ENCODE data around the gene RUBCN. TPM values are rescaled to one million over a fixed set of nuclear protein-coding genes. Genes with fewer than 3 reads are reported as not detected.
"Not testable (repeated sequence)": the region's sequence is repeated elsewhere in the genome, so short reads cannot be mapped to it uniquely, and the experiment has no call there.

Gene RUBCN
- total and polyA plus RNA-seq, 4 donors, result 25.6 to 58.2 (median 37.6) TPM

- not testable (repeated sequence) for H3K27me3 ChIP-seq (ENCODE audit: control insufficient read depth, insufficient read depth, low read length); H3K27ac ChIP-seq (ENCODE audit: low read depth, low read length); H3K4me1 ChIP-seq (ENCODE audit: control insufficient read depth, insufficient read depth, low read length); DNase-seq (ENCODE audit: low read depth in 4 of 6, low spot score in 6 of 6); H3K9me3 ChIP-seq (ENCODE audit: control insufficient read depth, insufficient read depth, low read length); H3K36me3 ChIP-seq (ENCODE audit: control insufficient read depth, insufficient read depth, low read length); H3K4me3 ChIP-seq (ENCODE audit: low read depth, low read length)
- no CpG with 5 or more reads among the region's 11 CpGs for WGBS (ENCODE audit: insufficient coverage)
Observed at GRCh38 chr3:197631989-197632388, 104.7 kb downstream of the RUBCN start.

- H3K4me1 ChIP-seq (ENCODE audit: control insufficient read depth, insufficient read depth, low read length); H3K4me3 ChIP-seq (ENCODE audit: low read depth, low read length); H3K27ac ChIP-seq (ENCODE audit: low read depth, low read length); DNase-seq (ENCODE audit: low read depth in 4 of 6, low spot score in 6 of 6); H3K9me3 ChIP-seq (ENCODE audit: control insufficient read depth, insufficient read depth, low read length); H3K27me3 ChIP-seq (ENCODE audit: control insufficient read depth, insufficient read depth, low read length); H3K36me3 ChIP-seq (ENCODE audit: control insufficient read depth, insufficient read depth, low read length): not testable (repeated sequence)
- WGBS (ENCODE audit: insufficient coverage), result 94% methylated on average over 10 of the region's 12 CpGs
Observed at GRCh38 chr3:197630766-197631165, 105.9 kb downstream of the RUBCN start.

GRCh38 chr3:197629286-197629685 is 107.4 kb downstream of the RUBCN start:
- not testable (repeated sequence) for H3K4me3 ChIP-seq (ENCODE audit: low read depth, low read length); DNase-seq (ENCODE audit: low read depth in 4 of 6, low spot score in 6 of 6); H3K9me3 ChIP-seq (ENCODE audit: control insufficient read depth, insufficient read depth, low read length); H3K36me3 ChIP-seq (ENCODE audit: control insufficient read depth, insufficient read depth, low read length); H3K27me3 ChIP-seq (ENCODE audit: control insufficient read depth, insufficient read depth, low read length); H3K27ac ChIP-seq (ENCODE audit: low read depth, low read length); H3K4me1 ChIP-seq (ENCODE audit: control insufficient read depth, insufficient read depth, low read length)
- WGBS (ENCODE audit: insufficient coverage), result 88% methylated on average over 4 of the region's 14 CpGs

GRCh38 chr3:197627772-197628523 is 108.8 kb downstream of the RUBCN start:
- not testable (repeated sequence) for H3K36me3 ChIP-seq (ENCODE audit: control insufficient read depth, insufficient read depth, low read length); H3K27me3 ChIP-seq (ENCODE audit: control insufficient read depth, insufficient read depth, low read length); H3K4me1 ChIP-seq (ENCODE audit: control insufficient read depth, insufficient read depth, low read length); H3K9me3 ChIP-seq (ENCODE audit: control insufficient read depth, insufficient read depth, low read length)
- peak; percentile 58 to 94 (median 76) for DNase-seq (ENCODE audit: low read depth in 4 of 6, low spot score in 6 of 6)
- peak overlapping the region; percentile 40 for H3K27ac ChIP-seq (ENCODE audit: low read depth, low read length)
- H3K4me3 ChIP-seq (ENCODE audit: low read depth, low read length), result peak overlapping the region; percentile 69
- WGBS (ENCODE audit: insufficient coverage), result 3% methylated on average over 57 of the region's 73 CpGs

GRCh38 chr3:197627158-197627771 is 109.4 kb downstream of the RUBCN start:
- not testable (repeated sequence) for H3K27me3 ChIP-seq (ENCODE audit: control insufficient read depth, insufficient read depth, low read length); H3K4me1 ChIP-seq (ENCODE audit: control insufficient read depth, insufficient read depth, low read length); H3K9me3 ChIP-seq (ENCODE audit: control insufficient read depth, insufficient read depth, low read length); DNase-seq (ENCODE audit: low read depth in 4 of 6, low spot score in 6 of 6); H3K36me3 ChIP-seq (ENCODE audit: control insufficient read depth, insufficient read depth, low read length); H3K27ac ChIP-seq (ENCODE audit: low read depth, low read length)
- 0% methylated on average over 15 of the region's 67 CpGs for WGBS (ENCODE audit: insufficient coverage)
- H3K4me3 ChIP-seq (ENCODE audit: low read depth, low read length), result peak overlapping the region; percentile 3

- WGBS (ENCODE audit: insufficient coverage), result 0% methylated on average over 2 of the region's 18 CpGs
- H3K4me1 ChIP-seq (ENCODE audit: control insufficient read depth, insufficient read depth, low read length); H3K27ac ChIP-seq (ENCODE audit: low read depth, low read length); H3K9me3 ChIP-seq (ENCODE audit: control insufficient read depth, insufficient read depth, low read length); H3K27me3 ChIP-seq (ENCODE audit: control insufficient read depth, insufficient read depth, low read length); H3K36me3 ChIP-seq (ENCODE audit: control insufficient read depth, insufficient read depth, low read length); DNase-seq (ENCODE audit: low read depth in 4 of 6, low spot score in 6 of 6): not testable (repeated sequence)
- H3K4me3 ChIP-seq (ENCODE audit: low read depth, low read length), result peak overlapping the region; percentile 3
Observed at GRCh38 chr3:197626404-197627157, 110.1 kb downstream of the RUBCN start.

GRCh38 chr3:197621478-197621877 is 115.2 kb downstream of the RUBCN start:
- H3K27me3 ChIP-seq (ENCODE audit: control insufficient read depth, insufficient read depth, low read length); H3K4me1 ChIP-seq (ENCODE audit: control insufficient read depth, insufficient read depth, low read length); H3K9me3 ChIP-seq (ENCODE audit: control insufficient read depth, insufficient read depth, low read length); DNase-seq (ENCODE audit: low read depth in 4 of 6, low spot score in 6 of 6); H3K4me3 ChIP-seq (ENCODE audit: low read depth, low read length); H3K27ac ChIP-seq (ENCODE audit: low read depth, low read length): not testable (repeated sequence)
- 98% methylated on average over 3 of the region's 13 CpGs for WGBS (ENCODE audit: insufficient coverage)
- H3K36me3 ChIP-seq (ENCODE audit: control insufficient read depth, insufficient read depth, low read length), result peaks cover 16% of the 10 kb centered on the region

Other genes starting within 250 kb of the RUBCN start
- gene BDH1, start 180.9 kb downstream of the RUBCN start, total RNA-seq, result 10 to 100 TPM; 18.7 to 19.6 TPM
- gene BDH1, start 180.9 kb downstream of the RUBCN start, polyA plus RNA-seq (ENCODE audit: insufficient read length in 2 of 2), result 10 to 100 TPM; 46.5 to 57.9 TPM
- gene FYTTD1, start 13.0 kb upstream of the RUBCN start, total RNA-seq, result 10 to 100 TPM; 60.4 to 83.1 TPM
- gene FYTTD1, start 13.0 kb upstream of the RUBCN start, polyA plus RNA-seq (ENCODE audit: insufficient read length in 2 of 2), result 10 to 100 TPM; 60.0 to 95.3 TPM
- 10 to 100 TPM; 44.5 to 84.6 TPM for gene LRCH3, start 54.4 kb upstream of the RUBCN start, total RNA-seq
- gene LRCH3, start 54.4 kb upstream of the RUBCN start, polyA plus RNA-seq (ENCODE audit: insufficient read length in 2 of 2), result 10 to 100 TPM; 47.9 to 68.0 TPM
- gene RPL35A, start 213.3 kb upstream of the RUBCN start, total RNA-seq, result 1,000 to 10,000 TPM in 1 of 2 donors, 100 to 1,000 TPM in 1; 441 to 1,724 TPM
- 100 to 1,000 TPM; 891 to 937 TPM for gene RPL35A, start 213.3 kb upstream of the RUBCN start, polyA plus RNA-seq (ENCODE audit: insufficient read length in 2 of 2)
- gene LMLN, start 223.3 kb upstream of the RUBCN start, total RNA-seq, result 10 to 100 TPM in 1 of 2 donors, 1 to 10 TPM in 1; 9.5 to 16.3 TPM
- gene LMLN, start 223.3 kb upstream of the RUBCN start, polyA plus RNA-seq (ENCODE audit: insufficient read length in 2 of 2), result 1 to 10 TPM; 8.5 to 10.0 TPM

Measured in spinal cord (tissue), 10 donors.